HG03025 (cell line): Measurements from ENCODE around the gene CXCL11.
"Not testable (repeated sequence)": the region's sequence is repeated elsewhere in the genome, so short reads cannot be mapped to it uniquely, and the experiment has no call there.

Source experiments
- ATAC-seq: cut with Tn5 transposase; IDR thresholded peaks from one replicate; pipeline ENCODE4 v1.9.1; 2021; ENCODE audit warnings: mild to moderate bottlenecking, moderate library complexity; ENCODE audit not compliant: unreplicated experiment, low FRiP score

The CXCL11 gene

DNA sequence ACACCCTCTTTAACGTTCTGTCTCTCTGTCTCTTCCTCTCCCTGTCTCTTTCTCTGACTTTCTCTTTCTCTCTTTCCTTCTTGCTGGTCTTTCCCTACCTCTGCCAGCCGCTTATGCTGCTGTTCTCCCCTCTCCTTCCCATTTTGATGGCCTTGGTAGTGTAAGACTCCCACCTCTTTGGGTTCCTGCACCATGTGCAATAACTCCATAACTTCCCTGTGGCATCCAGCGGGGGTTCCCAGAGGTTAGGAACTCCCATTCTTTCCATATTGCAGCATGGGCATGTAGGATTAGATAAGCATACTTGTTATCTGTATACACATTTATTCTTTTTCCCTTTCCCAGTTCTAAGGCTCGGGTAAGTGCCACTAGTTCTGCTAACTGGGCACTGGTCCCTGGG is 8.8 kb upstream of the CXCL11 start:
- not testable (repeated sequence) for ATAC-seq

DNA sequence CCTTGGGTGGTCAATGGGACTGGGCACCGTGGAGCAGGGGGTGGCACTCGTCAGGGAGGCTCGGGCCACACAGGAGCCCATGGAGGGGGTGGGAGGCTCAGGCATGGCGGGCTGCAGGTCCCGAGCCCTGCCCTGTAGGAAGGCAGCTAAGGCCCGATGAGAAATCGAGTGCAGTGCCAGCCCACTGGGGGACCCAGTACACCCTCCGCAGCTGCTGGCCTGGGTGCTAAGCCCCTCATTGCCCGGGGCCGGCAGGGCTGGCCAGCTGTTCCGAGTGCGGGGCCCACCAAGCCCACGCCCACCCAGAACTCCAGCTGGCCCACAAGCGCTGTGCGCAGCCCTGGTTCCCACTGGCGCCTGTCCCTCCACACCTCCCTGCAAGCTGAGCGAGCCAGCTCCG is 7.4 kb upstream of the CXCL11 start:
- ATAC-seq = not testable (repeated sequence)

DNA sequence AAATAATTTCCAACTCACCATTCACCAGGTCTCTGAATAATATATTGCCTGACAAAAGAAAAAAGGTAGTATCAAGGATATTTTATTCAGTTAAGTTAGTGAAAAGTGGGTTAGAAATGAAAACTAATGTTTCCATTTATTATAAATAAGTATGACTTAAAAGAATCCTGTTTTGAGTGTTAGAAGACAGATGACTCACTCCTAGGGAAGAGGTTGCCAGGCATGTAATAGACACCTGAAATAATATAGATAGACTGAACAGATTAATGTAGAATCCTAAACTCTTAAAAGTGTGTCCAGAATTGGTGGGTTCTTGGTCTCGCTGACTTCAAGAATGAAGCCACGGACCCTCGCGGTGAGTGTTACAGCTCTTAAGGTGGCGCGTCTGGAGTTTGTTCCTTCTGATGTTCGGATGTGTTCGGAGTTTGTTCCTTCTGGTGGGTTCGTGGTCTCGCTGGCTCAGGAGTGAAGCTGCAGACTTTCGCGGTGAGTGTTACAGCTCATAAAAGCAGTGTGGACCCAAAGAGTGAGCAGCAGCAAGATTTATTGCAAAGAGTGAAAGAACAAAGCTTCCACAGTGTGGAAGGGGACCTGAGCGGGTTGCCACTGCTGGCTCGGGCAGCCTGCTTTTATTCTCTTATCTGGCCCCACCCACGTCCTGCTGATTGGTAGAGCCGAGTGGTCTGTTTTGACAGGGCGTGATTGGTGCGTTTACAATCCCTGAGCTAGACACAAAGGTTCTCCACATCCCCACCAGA is 6.5 kb upstream of the CXCL11 start:
- not testable (repeated sequence) for ATAC-seq

DNA sequence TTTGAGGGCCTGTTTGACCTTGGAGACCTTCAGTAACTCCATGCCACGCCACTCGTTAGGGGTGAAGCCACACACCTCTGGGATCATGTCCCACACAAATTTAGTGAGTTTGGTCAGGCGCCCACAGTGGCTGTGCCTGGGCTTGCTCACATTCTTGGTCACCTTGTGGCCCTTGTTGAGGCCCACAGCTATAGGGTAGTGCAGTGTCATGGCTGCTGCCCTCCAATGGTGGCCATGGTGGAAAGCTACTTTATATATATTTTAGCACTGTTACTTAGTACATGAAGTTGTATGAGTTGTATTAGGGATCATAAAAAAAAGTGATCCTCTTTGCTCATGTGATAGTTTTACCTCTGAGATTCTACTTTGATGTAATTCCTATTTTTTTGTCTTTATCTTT is 985 bp upstream of the CXCL11 start:
- no peak for ATAC-seq

DNA sequence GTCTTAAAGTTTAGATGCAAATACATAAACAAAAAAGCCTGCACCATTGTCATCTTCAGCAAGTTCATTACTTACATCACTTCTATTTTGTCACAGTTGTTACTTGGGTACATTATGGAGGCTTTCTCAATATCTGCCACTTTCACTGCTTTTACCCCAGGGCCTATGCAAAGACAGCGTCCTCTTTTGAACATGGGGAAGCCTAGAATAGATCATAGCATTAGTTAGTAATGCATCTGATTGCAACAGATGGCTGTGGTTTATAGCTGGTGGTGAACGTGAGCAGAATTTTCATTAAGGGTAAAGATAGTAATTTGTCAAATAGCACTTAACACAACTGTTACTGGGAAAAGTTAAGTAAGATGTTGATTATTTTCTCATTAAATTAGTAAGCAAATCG is 729 bp downstream of the CXCL11 start:
- ATAC-seq = no peak

DNA sequence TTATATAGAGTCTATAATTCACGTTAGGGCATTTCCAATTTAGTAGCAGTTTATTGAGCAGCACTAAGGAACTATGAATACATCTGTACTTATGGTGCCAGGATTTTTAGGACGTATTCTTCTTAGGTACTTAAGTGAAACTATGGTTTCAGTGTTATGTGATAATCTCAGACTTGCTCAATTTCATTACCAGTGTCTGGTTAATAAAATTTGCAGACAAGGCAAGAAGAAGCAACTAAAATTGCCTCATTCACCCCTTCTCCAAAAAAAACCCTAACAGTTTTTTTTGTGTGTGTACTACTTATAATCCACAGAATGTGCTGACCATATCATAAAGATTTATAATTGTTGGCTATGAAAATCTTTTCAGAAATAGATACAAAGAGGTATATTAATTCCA is 6.6 kb downstream of the CXCL11 start:
- ATAC-seq = no peak

DNA sequence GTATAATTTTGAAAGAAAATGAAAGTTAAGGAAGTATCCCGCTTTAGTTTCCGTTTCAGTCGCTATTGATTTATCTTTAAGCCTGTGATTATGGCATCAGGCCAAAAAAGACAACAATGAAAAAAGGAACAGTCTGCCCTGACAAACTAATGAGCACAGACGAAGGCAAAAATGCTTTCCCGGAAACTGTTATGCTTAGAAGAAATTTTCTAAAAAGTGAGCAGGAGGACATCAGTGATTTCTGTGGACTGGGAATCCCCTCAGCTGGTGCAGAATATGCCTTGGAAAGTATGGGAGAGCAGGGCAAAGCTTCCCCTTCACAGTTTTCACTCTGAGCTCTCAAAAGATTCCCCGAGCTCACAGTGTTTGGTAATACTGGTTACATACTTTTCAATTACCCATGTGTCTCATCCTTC is 7.5 kb downstream of the CXCL11 start:
- no peak for ATAC-seq

DNA sequence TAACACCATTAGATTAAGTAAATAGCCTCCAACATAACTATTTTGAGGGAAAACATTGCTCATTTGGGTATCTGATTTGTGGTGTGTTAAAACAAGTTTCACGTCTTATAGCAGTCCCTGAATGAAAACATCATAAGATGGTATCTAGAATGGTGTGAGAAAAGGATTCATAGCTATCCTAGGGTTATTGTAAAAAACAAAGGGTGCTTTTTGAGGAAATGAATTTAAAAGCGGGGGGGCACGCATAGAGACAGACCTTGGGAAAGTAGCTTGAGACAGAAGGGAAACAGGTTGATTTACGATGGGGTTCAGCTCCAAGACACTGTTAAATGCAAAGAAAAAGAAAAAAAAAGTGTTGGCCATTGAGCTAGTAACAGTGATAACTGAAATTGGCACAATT is 11.8 kb downstream of the CXCL11 start:
- ATAC-seq = no peak

DNA sequence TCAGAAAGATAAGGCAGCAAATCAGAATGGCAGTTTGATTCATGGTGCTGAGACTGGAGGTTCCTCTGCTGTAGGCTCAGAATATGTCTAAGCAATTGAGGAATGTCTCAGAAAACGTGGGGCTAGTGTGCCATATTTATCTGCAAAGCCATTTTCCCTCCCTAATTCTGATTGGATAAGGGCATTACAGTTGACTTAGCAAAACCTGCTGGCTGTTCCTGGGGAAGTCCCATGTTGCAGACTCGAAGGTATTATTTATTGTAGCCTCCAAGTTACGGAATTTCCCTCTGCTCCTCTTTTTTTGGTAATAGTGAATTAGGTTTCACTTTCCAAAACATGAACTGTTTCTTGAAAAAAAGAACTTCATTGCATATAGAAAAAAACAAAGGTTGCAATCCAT is 12.5 kb downstream of the CXCL11 start, which contains the start of gene CXCL10:
CXCL10 (minus strand) TSS at position 109 of the 400 bp plus-strand sequence; CDS start at position 43, 66 bp downstream.
- no peak for ATAC-seq

DNA sequence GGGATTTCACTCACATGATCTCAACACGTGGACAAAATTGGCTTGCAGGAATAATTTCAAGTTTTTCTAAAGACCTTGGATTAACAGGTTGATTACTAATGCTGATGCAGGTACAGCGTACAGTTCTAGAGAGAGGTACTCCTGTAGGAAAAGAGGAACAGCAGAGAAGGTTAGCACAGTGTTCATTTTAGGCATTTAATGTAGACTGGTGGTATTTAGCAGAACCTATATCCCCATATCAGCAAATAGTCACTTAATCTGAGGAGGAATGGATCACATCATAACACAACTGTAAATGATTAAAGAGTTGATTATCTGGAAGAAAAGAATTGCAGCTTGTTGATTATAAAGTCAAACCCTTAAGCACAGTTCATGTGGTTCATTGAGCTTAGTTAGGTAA is 13.2 kb downstream of the CXCL11 start:
- ATAC-seq = no peak

DNA sequence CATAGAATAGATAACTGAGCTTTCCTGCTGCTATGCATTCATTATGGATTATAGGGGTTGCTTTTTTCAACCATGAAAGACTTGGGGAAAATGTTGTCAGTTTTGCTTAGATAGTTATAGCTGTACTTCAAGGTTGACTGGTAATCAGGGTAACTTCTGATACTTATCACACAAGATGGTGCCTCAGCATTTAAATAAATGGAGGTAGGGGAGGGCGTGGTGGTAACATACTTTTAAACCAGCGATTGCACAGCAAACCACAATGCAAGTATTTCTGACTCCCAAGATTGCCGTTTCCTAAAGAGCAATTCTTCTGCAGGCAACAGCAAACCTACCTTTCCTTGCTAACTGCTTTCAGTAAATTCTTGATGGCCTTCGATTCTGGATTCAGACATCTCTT is 13.8 kb downstream of the CXCL11 start:
- ATAC-seq = no peak

DNA sequence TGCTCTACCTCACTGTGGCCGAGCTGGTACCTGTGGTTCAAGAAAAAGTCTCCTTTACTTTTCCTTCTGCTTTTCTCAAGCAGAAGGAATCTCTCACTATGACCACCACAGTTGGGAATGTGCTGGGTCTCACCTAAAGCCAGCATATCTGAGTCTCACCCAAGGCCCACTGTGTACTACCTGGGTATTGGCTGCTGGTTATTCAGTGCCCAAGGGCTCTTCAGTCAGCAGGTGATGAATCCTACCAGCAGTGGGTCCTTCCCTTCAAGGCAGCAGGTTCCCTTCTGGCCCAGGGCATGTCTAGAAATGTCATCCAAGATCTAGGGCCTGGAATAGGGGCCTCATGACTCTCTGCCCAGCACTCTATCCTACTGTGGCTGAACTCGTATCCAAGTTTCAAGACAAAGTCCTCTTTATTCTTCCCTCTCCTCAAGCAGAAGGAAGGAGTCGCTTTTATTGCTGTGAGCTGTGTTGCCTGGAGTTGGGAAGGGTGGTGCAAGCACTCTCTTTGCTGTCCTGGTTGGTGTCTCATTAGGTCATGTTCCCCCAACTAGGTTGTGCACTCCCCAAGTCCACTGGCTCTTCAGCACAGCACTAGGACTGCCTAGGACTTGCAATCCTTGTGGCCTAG is 18.7 kb downstream of the CXCL11 start:
- ATAC-seq = no peak

DNA sequence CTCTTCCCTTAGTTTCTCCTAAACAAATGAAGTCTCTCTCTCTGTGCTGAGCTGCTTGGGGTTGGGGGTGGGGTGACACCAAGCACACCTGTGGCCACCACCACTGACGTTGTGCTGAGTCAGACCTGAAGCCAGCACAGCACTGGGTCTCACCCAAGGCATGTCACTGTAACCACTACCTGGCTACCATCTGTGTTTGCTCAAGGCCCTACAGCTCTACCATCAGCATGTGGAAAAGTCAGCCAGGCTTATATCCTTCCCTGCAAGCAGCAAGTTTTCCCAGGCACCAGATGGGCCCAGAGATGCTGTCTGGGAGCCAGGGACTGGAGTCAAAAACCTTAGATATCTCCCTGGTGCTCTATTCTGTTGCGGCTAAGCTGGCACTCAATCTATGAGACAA is 19.5 kb downstream of the CXCL11 start:
- ATAC-seq = peak; percentile 65

DNA sequence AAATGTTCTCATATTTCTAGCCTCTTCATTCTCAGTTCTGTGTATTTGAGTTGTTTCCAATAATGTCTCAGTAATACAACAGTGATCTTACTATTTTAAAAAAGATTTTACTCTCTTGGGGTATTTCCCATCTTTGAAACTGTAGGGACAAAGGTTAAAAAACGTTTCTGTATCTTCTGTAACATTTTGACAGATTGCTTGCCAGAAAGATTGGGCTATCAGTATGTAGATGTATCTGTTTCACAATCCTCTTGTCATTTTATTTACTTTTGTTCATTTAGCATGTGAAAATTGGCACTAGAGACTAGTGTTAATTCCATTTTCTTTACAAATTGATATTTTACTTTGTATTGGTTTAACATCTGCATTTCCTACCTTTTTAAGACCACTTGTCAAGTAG is 22.3 kb downstream of the CXCL11 start:
- ATAC-seq = no peak

DNA sequence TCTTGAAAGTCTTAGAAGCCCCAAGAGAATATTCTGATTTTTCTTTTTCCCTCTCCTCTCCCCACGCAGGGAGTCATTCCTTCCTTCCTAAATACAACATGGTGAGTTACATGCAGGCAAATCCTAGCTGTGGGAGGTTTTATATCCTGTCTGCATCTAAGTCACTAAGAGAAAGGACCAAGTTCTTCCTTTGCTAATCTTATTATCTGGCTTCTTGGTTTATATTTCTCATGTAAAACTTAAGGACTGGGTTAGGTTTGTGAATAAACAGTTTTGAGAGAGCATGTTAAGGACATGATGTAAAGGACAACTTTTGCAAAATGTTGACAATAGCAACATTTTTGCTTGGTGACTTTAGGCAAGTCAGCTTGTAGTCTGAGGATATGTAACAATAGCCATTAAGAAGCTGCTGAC is 23.5 kb downstream of the CXCL11 start:
- peak; percentile 2 for ATAC-seq

DNA sequence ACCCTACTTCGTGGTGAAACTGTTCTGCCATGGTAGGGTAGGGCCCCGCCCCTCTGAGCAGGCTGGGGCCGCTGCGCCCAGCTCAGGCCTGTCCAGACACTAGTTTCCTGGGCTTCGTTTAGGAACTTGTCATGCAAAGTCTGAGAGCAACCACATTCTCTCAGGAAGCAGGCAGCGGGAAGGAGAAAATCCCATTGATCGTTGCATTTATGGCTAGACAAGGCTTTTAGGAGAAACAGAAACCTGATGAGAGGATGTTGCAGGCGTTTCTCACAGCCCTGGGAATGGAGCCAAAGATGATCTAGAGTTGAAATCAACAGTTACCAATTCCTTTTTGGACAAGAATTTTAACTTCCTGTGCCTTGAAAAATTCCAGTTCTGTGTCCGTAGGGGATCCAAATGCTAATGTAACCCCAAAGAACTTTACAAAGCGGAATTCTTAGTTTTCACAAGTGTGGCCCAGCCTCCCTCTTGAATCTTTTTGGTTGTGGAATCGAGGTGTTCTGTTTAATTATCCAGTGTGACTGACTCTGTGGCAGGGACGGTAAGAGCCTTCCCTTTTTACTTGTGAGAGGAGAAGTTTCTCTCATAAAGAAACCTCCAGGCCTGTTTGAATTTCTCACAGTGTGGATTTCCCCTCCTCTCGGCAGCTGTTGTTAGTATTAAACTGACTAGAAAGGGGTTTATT is 24.0 kb downstream of the CXCL11 start:
- ATAC-seq = peak; percentile 49

DNA sequence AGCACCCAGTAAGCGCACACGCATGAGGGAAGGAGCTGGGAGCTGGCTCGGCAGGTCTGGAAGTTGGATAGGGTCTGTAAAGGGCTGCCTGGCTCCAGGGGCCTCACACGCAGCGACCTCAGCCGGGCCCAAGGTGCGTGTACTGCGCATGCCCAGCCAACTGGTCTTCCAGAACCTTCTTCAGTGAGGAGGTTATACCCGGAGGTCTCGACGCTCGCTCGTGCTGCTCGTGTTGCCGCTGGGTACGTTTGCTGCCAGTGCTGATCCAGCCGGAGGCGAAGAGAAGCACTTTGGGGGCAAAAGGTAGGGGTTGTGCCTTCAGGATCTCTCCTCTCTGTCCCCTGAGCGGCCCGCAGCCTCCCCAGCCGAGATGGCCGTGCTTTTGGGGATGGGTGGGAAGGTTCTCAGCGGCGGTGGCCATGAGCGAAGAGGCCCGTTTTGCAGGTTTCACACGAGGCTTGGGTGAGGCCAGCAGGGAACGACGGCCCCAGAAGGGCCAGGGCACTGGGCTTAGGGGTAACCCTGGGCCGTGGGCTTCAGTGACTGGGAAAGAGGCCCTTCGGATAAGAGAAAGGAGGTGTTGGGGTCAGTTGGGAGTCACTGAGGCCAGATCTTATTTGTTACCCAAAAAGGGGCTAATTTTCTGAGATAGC is 24.7 kb downstream of the CXCL11 start:
- no peak for ATAC-seq

DNA sequence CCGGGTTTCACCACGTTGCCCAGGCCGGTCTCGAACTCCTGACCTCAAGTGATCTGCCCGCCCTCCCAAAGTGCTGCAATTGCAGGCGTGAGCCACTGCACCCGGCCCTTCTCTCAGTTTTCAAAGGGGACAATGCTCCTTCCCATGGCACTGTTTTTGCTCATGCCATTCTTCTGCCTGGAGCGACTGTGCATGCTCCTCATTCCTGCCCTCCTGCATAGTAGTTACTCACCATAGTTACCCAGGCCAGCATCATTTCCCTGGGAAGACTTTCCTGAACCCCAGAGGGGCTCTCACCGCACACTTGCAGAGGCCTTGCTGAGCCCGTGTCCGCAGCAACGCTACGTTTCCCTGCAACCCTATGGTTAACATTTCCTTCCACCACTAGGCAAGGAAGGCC is 25.3 kb downstream of the CXCL11 start:
- ATAC-seq = no peak

DNA sequence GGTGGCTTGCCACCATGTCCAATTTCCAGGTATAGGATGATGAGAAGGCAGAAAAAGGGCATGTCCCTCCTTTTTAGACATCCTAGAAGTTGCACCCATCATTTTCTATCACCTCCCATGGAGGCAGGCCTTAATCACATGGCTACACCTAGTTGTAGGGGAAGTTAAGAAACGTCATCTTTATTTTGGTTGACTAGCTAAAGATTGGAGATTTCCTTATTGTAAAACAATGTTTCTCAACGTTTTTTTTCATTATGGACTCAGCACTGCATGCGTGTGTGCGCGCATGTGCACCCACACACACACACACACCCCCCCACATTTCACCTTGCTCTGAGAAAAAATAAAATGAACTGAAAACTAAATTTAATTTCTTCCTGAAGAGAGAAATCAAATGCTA is 26.6 kb downstream of the CXCL11 start:
- ATAC-seq = no peak

DNA sequence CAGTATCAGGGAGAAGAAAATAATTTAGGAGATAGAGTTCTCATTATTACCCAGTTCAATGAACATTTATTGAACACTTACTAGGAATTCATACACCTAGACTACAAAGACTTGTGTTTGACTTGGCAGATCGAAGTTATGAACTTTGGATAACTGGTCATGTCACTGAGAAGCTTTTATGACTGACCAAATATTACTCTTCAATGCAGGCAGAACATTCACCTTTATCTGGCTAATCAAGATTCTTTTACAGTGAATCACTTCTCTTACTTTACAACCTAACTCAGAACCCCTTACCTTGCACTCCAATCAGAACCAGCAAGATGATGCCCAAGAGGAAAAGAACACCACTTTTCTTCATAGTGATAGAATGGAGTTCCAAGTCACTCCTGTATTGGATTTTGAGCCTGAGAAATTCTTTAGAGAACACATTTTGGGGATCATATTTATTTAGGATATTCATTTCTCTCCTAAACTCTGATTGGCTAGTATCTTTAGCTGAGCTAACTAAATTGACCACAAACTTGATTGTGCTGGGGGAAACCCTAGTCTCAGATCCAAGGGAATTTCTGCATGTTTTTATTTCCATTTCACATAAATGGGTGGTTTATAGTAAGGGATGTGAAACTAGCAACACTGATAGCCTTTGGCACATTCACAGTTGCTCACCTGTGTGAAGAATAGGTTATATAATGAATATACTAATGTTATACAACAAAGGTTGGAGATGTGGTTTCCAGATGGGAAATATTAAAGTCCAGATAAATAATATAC is 28.6 kb downstream of the CXCL11 start, which contains the start of gene CXCL9:
CXCL9 (minus strand) TSS at position 421 of the 774 bp plus-strand sequence; CDS start at position 361, 60 bp downstream.
- no peak for ATAC-seq
